ENCODE results near the gene BAIAP2L2.
"Not testable (repeated sequence)": the region's sequence is repeated elsewhere in the genome, so short reads cannot be mapped to it uniquely, and the experiment has no call there.

Gene BAIAP2L2

GRCh38 chr22:38125038-38125610 lies 14.6 kb upstream of the BAIAP2L2 start:
- in situ Hi-C loops (cut with HindIII; ENCODE audit: low pct_unique_long_range_greater_than_20kb, low sequenced_read_pairs), result no loop called here
- TF ChIP-seq JUND (IDR thresholded peaks at IDR 0.05; ENCODE audit: low read depth), result no peak
- no peak for DNase-seq (ENCODE audit: low read depth in 1 of 2, low spot score in 1 of 2)

DNA sequence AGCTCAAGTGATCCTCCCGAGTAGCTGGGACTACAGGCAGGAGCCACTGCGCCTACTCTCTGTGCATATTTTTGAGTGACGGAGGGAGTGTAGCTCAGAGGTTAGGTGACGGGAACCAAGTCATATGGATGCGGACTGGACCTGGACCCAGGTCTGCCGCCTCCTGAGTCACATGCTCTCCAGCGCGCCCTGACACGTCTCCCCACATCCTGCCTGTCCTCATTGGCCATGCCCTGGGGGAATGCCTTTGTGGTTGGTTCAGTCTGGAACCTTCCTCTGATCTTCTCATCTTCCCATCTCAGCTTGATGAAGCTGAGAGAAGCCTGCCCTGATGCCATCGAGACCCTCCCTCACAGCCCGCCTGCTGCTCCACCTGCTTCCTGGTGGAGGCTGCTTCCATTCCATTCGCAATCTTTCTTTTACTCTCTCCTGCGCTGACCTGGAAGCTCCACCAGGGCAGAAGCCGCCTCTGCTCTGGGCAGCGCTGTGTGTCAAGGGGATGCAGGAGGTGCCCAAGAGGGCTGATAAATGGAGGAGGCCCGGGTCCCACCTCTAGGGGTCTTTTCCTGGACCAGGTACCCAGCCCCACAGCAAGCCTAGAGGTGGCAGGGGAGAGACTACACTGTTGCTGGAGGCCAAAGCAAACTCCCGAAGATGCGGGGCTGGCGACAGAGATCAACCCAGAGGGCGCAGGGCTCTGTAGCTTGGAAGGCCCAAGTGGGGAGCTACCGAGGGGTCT lies 13.9 kb upstream of the BAIAP2L2 start:
- in situ Hi-C loops (cut with HindIII; ENCODE audit: low pct_unique_long_range_greater_than_20kb, low sequenced_read_pairs), result no loop called here
- DNase-seq (ENCODE audit: low read depth in 1 of 2, low spot score in 1 of 2), result peak in 1 of 2 experiments; percentile 27
- no peak for TF ChIP-seq JUND (IDR thresholded peaks at IDR 0.05; ENCODE audit: low read depth)

DNA sequence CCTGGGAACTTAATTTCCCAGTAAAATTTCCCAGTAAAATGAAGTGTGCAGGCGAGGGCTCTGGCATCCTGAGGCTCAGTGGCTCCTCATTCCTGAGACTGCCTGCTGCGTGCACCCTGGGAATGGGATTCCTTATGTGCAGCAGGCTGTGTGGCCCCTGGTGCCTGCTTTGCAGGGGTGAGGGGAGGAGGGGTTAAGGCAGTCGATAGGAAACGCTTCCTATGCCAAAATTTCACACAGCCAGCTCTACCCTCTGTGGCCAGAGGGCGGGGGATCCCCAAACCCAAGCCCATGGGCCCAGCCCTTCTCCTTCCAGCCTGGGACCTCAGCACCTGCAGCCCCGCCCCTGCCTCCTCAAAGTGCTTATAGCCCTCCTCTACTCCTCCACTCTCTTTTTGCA lies 12.1 kb upstream of the BAIAP2L2 start:
- TF ChIP-seq JUND (IDR thresholded peaks at IDR 0.05; ENCODE audit: low read depth), result no peak
- no peak for DNase-seq (ENCODE audit: low read depth in 1 of 2, low spot score in 1 of 2)
- in situ Hi-C loops (cut with HindIII; ENCODE audit: low pct_unique_long_range_greater_than_20kb, low sequenced_read_pairs), result no loop called here

DNA sequence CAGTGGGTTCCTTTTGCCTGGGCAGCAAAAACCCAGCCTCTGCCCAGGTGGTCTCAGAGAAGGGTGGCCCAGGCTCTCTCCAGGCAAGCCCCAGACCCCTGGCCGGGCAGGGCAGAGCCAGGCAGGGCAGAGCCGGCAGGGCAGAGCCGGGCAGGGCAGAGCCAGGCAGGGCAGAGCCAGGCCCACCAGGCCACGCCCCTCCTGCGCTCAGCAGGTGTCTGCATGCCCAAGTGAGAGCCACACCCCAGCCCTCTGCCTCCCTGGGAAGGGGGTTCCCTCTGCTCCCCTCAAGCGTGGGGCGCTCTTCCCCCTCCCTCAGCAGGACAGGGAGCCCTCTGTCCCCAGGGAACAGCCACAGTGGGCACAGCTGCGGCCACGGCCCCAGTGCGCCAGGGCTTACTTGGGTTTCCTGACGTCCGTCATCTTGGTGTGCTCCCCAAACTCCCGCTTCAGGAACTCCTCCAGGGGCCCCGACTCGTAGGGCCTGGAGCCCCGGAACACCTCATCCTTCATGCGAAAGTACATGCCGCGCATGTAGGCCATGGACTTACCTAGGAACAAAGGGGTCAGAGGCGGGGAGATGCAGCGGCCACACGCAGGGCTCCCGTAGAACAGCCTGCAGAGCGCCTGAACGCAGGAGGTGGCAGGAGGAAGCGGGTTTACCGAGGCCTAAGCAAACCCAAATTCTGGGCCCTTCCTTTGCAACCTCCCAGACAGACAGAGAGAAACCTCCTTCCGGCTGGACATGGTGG lies 10.1 kb upstream of the BAIAP2L2 start:
- no peak for TF ChIP-seq JUND (IDR thresholded peaks at IDR 0.05; ENCODE audit: low read depth)
- in situ Hi-C loops (cut with HindIII; ENCODE audit: low pct_unique_long_range_greater_than_20kb, low sequenced_read_pairs), result no loop called here

GRCh38 chr22:38118747-38119146 lies 8.3 kb upstream of the BAIAP2L2 start:
- DNase-seq (ENCODE audit: low read depth in 1 of 2, low spot score in 1 of 2); in situ Hi-C loops (cut with HindIII; ENCODE audit: low pct_unique_long_range_greater_than_20kb, low sequenced_read_pairs): not testable (repeated sequence)

More for the DNA sequence above, 10.1 kb upstream of the BAIAP2L2 start:
- DNase-seq (ENCODE audit: low read depth in 1 of 2, low spot score in 1 of 2), result no peak

DNA sequence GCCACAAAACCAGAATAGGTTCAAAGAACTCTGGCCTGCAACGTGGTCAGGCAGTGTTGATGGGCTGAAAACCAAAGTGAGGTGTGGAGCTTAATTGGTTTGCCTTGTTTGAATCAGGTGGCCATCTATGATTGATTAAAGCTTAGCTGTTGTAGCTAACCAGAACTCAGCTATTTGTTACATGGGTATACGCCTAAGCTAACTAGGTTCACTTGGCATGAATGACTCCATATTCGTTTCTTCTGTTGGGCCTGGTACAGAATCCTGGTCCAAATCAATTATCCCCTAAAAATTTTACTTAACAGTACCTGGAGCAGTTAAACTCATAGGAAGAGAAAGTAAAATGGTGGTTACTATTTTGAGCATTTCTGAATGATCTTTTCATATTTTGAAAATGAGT lies 7.7 kb upstream of the BAIAP2L2 start:
- in situ Hi-C loops (cut with HindIII; ENCODE audit: low pct_unique_long_range_greater_than_20kb, low sequenced_read_pairs), result no loop called here
- no peak for TF ChIP-seq JUND (IDR thresholded peaks at IDR 0.05; ENCODE audit: low read depth)
- no peak for DNase-seq (ENCODE audit: low read depth in 1 of 2, low spot score in 1 of 2)

GRCh38 chr22:38117556-38117955 lies 7.1 kb upstream of the BAIAP2L2 start:
- DNase-seq (ENCODE audit: low read depth in 1 of 2, low spot score in 1 of 2); in situ Hi-C loops (cut with HindIII; ENCODE audit: low pct_unique_long_range_greater_than_20kb, low sequenced_read_pairs): not testable (repeated sequence)

DNA sequence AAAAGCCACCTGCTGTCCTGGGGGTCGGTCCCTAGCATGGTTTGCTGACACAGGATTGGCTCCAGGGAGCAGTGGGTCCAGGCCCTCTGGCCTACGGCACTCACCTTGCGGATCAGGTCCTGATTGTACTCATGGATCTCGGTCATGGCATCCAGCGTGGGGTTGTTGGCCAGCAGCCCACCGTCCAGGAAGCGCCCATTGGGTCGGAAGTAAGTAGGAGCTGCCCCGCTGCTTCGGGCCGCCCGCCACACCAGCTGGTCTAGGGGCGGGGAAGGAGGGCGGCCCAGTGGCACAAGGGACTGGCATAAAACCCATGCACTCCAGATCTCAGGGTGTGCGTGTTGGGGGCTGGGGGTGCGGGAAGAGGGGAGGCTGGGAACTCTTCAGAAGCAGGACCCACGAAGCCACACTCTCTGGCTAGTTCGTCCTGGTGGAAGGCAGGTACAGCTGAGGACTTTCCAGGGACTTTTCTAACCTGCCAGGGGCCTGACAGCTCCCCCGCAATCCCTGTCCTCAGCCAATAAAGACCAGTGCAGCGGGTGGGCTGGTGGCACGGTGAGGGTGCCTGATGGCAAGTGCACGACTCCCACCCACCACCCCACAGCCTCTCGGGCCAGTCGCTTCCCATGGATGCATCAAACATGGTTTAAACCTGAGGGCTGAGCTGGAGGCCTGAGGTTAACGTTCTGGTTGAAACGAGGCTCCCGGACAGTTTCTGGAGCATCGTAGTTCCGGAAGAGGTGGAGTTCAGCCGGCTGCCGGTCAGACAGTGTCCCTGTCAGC lies 5.1 kb upstream of the BAIAP2L2 start:
- no peak for TF ChIP-seq JUND (IDR thresholded peaks at IDR 0.05; ENCODE audit: low read depth)
- in situ Hi-C loops (cut with HindIII; ENCODE audit: low pct_unique_long_range_greater_than_20kb, low sequenced_read_pairs), result no loop called here
- no peak for DNase-seq (ENCODE audit: low read depth in 1 of 2, low spot score in 1 of 2)

GRCh38 chr22:38114484-38115398 lies 4.3 kb upstream of the BAIAP2L2 start:
- DNase-seq (ENCODE audit: low read depth in 1 of 2, low spot score in 1 of 2), result peak; percentile 81 to 95
- in situ Hi-C loops (cut with HindIII; ENCODE audit: low pct_unique_long_range_greater_than_20kb, low sequenced_read_pairs), result no loop called here
- no peak for TF ChIP-seq JUND (IDR thresholded peaks at IDR 0.05; ENCODE audit: low read depth)

- in situ Hi-C loops (cut with HindIII; ENCODE audit: low pct_unique_long_range_greater_than_20kb, low sequenced_read_pairs), result no loop called here
- no peak for TF ChIP-seq JUND (IDR thresholded peaks at IDR 0.05; ENCODE audit: low read depth)
- DNase-seq (ENCODE audit: low read depth in 1 of 2, low spot score in 1 of 2), result no peak
Observed at GRCh38 chr22:38112381-38112780, 1.9 kb upstream of the BAIAP2L2 start.

DNA sequence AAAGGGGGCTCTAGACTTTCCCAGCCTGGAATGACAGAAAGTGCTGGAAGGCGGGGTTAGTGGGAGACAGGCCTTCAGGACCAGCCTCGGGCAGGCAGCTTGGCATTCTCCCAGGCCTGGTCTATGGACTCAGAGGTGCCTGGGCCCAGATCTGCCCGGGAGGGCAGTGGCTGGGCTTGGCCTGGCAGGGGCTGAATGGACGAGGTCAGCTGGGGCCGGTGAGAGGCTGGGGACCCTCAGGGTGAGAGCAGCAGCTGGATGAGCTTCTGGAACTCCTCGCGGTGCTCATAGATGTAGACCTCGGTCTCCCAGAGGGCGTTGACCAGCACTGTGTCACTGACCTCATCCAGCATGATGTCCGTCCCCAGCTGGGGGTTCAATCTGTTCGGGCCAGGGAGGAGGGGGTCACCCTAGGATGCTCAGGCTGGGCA lies 1.5 kb upstream of the BAIAP2L2 start:
- no peak for TF ChIP-seq JUND (IDR thresholded peaks at IDR 0.05; ENCODE audit: low read depth)
- no peak for DNase-seq (ENCODE audit: low read depth in 1 of 2, low spot score in 1 of 2)
- in situ Hi-C loops (cut with HindIII; ENCODE audit: low pct_unique_long_range_greater_than_20kb, low sequenced_read_pairs), result no loop called here

Measured in T47D (cell line).